ENCODE results near the gene CDK11B.

Gene CDK11B

DNA sequence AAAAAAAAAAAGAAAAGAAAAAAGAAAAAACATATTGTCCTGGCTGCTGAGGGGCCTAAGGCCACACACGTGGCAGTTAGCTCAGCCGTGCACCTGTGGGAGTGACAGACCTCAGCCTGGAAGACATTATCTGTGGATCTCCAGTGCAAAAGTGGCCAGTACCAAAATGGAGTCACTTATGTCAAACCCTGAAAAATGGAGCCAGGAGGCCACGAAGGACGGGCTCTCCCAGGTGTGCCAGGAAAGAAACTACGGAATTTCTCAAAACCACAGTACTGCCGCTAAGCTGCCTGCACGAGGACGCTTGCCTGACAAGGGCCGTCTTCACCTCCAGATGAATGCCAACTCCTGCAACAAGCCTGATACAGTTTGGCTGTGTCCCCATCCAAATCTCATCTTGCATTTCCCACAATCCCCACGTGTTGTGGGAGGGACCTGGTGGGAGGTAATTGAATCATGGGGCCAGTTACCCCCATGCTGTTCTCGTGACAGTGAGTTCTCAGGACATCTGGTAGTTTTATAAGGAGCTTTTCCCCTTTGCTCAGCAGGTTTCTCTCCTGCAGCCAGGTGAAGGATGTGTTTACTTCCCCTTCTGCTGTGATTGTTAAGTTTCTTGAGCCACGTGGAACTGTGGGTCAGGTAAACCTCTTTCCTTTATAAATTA lies 48.9 kb downstream of the CDK11B start:
- H3K4me1 Mint-ChIP-seq (ENCODE audit: low read depth): peaks cover 25% of the 10 kb centered on the region
- H3K36me3 Mint-ChIP-seq (ENCODE audit: low read depth): peaks cover 4% of the 10 kb centered on the region
- H3K27me3 Mint-ChIP-seq (ENCODE audit: low read depth): no peaks in the 10 kb centered on the region
- H3K9me3 Mint-ChIP-seq: no peaks in the 10 kb centered on the region
- H3K27ac Mint-ChIP-seq: no peak overlapping the region
- no peak overlapping the region for H3K4me3 Mint-ChIP-seq

DNA sequence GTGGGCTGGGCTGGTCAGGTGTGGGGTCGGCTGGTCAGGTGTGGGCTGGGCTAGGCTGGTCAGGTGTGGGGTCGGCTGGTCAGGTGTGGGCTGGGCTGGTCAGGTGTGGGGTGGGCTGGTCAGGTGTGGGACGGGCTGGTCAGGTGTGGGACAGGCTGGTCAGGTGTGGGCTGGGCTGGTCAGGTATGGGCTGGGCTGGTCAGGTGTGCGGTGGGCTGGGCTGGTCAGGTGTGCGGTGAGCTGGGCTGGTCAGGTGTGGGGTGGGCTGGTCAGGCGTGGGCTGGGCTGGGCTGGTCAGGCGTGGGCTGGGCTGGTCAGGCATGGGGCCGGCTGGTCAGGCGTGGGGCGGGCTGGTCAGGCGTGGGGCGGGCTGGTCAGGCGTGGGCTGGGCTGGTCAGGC lies 52.6 kb downstream of the CDK11B start:
- no peaks in the 10 kb centered on the region for H3K27me3 Mint-ChIP-seq (ENCODE audit: low read depth)
- H3K4me3 Mint-ChIP-seq: no peak overlapping the region
- no peaks in the 10 kb centered on the region for H3K9me3 Mint-ChIP-seq
- H3K27ac Mint-ChIP-seq: no peak overlapping the region
- peaks cover 1% of the 10 kb centered on the region for H3K36me3 Mint-ChIP-seq (ENCODE audit: low read depth)
- peaks cover 10% of the 10 kb centered on the region for H3K4me1 Mint-ChIP-seq (ENCODE audit: low read depth)

- Mint-ChIP-seq H3K9me3 (no peaks in the 10 kb centered on the region), H3K4me1 (ENCODE audit: low read depth) (peaks cover 10% of the 10 kb centered on the region), H3K27ac (no peak overlapping the region), H3K36me3 (ENCODE audit: low read depth) (peaks cover 1% of the 10 kb centered on the region), H3K4me3 (no peak overlapping the region), H3K27me3 (ENCODE audit: low read depth) (no peaks in the 10 kb centered on the region)
Observed at GRCh38 chr1:1605724-1606123, 53.1 kb downstream of the CDK11B start.

GRCh38 chr1:1605034-1605591 lies 53.7 kb downstream of the CDK11B start:
- peak overlapping the region; percentile 10 for H3K4me3 Mint-ChIP-seq
- peaks cover 1% of the 10 kb centered on the region for H3K36me3 Mint-ChIP-seq (ENCODE audit: low read depth)
- no peaks in the 10 kb centered on the region for H3K9me3 Mint-ChIP-seq
- no peaks in the 10 kb centered on the region for H3K27me3 Mint-ChIP-seq (ENCODE audit: low read depth)
- peaks cover 10% of the 10 kb centered on the region for H3K4me1 Mint-ChIP-seq (ENCODE audit: low read depth)
- H3K27ac Mint-ChIP-seq: peak overlapping the region; percentile 67

DNA sequence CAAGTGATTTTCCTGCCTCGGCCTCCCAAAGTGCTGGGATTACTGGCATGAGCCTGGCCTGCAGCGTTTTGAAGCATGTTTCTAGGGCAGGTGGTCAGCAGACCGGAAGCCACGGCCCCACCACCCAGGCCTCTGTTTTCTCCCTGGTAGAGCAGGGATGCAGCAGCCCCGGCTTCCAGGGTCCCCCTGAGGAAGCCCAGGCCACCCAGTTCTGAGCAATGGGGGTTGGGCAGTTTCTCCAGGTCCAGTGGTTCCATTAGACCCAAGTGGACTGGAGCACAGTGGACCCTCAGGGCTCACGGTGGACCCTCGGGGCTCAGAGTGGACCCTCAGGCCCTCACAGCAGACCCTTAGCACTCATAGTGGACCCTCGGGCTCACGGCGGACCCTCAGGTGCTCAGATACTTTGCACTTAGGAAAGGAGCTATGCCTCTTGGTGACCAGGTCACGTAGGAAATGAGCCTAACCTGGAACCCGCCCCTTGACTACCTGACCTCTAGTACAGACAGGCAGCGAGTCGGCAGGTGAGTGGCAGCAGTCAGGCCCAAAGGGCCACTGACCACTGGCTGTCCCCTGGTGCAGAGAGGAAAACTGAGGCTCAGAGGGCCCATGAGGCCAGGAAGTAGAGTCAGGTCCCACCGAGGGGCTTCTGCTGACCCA lies 54.3 kb downstream of the CDK11B start:
- Mint-ChIP-seq H3K36me3 (ENCODE audit: low read depth) (peaks cover 1% of the 10 kb centered on the region), H3K27ac (peak overlapping the region; percentile 41), H3K4me1 (ENCODE audit: low read depth) (peaks cover 10% of the 10 kb centered on the region), H3K4me3 (no peak overlapping the region), H3K9me3 (no peaks in the 10 kb centered on the region), H3K27me3 (ENCODE audit: low read depth) (no peaks in the 10 kb centered on the region)

DNA sequence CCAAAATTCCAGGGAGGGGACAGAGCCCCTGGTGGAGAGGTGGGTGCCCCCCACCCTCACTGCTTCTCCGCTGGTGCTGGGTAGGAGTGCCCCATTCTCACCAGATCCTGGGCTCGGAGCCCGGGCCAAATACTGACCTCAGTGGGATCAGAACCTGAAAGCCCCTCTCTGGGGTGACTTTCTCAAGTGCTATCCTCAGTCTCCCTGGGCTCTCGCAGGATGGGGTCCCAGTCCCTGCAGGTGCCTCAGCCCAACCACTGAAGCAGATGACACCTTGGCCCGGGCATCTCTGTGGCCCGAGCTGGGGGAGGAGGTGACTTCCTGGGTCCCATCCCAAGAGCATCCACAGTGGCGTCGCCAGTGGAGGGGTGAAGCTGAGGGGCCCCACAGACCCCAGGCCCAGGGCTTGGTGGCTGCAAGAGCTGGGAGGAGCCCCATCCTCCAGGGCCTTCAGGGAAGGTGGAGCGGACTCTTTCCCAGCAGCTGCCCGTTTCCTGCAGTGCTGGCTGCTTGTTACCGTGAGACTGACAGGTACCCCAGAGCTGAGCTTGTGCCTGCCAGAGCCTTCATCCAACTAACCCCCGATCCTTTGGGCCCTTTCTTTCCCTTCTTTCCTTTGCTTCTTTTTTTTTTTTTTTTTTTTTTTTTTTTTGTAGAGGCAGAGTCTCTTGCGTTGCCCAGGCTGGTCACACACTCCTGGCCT lies 55.0 kb downstream of the CDK11B start:
- H3K27me3 Mint-ChIP-seq (ENCODE audit: low read depth): peaks cover 3% of the 10 kb centered on the region
- peaks cover 12% of the 10 kb centered on the region for H3K4me1 Mint-ChIP-seq (ENCODE audit: low read depth)
- peaks cover 1% of the 10 kb centered on the region for H3K36me3 Mint-ChIP-seq (ENCODE audit: low read depth)
- H3K27ac Mint-ChIP-seq: no peak overlapping the region
- no peaks in the 10 kb centered on the region for H3K9me3 Mint-ChIP-seq
- no peak overlapping the region for H3K4me3 Mint-ChIP-seq

- Mint-ChIP-seq H3K36me3 (ENCODE audit: low read depth) (peaks cover 1% of the 10 kb centered on the region), H3K9me3 (no peaks in the 10 kb centered on the region), H3K4me3 (no peak overlapping the region), H3K27me3 (ENCODE audit: low read depth) (peaks cover 6% of the 10 kb centered on the region), H3K27ac (no peak overlapping the region), H3K4me1 (ENCODE audit: low read depth) (peaks cover 15% of the 10 kb centered on the region)
Observed at GRCh38 chr1:1602968-1603506, 55.8 kb downstream of the CDK11B start.

GRCh38 chr1:1602304-1602967 lies 56.4 kb downstream of the CDK11B start:
- no peak overlapping the region for H3K4me3 Mint-ChIP-seq
- peaks cover 14% of the 10 kb centered on the region for H3K4me1 Mint-ChIP-seq (ENCODE audit: low read depth)
- no peak overlapping the region for H3K27ac Mint-ChIP-seq
- H3K36me3 Mint-ChIP-seq (ENCODE audit: low read depth): peaks cover 1% of the 10 kb centered on the region
- H3K27me3 Mint-ChIP-seq (ENCODE audit: low read depth): peaks cover 6% of the 10 kb centered on the region
- H3K9me3 Mint-ChIP-seq: no peaks in the 10 kb centered on the region

DNA sequence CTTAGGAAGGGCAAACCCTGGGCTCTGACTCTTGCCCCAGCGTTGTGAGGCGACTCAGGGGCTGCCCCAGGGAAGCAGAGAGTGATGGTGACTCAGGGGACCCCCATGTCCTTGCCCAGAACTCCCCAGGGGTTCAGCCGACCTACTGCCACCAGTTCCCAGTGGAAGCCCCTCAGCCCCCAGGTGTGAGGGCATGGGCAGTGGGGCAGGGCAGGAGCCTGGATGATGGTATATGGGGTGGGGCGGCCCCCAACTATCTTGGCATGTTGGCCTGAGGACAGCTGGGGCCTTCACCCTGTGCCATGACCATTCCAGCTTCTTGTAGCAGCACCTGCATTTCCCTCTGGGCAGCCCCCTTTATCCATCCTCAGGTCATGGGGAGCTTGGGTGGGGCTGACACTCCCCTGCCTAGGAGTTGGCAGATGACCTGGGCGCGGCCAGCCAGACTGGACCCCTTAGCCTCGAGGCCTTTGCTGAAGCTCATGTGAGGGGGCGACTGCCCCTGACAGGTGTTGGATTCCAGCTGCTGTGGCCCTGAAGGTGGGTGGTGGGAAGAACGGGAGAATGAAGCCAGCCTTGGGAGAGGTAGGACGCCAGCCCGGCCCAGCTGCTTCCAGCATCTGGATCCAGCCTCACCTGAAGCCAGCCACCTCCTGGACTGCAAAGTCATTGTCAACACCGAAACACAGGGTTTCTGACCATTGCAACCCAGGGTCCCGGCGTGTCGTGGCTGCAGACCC lies 57.1 kb downstream of the CDK11B start:
- no peak overlapping the region for H3K4me3 Mint-ChIP-seq
- H3K27me3 Mint-ChIP-seq (ENCODE audit: low read depth): peaks cover 6% of the 10 kb centered on the region
- peaks cover 8% of the 10 kb centered on the region for H3K4me1 Mint-ChIP-seq (ENCODE audit: low read depth)
- no peaks in the 10 kb centered on the region for H3K36me3 Mint-ChIP-seq (ENCODE audit: low read depth)
- H3K9me3 Mint-ChIP-seq: no peaks in the 10 kb centered on the region
- H3K27ac Mint-ChIP-seq: no peak overlapping the region

DNA sequence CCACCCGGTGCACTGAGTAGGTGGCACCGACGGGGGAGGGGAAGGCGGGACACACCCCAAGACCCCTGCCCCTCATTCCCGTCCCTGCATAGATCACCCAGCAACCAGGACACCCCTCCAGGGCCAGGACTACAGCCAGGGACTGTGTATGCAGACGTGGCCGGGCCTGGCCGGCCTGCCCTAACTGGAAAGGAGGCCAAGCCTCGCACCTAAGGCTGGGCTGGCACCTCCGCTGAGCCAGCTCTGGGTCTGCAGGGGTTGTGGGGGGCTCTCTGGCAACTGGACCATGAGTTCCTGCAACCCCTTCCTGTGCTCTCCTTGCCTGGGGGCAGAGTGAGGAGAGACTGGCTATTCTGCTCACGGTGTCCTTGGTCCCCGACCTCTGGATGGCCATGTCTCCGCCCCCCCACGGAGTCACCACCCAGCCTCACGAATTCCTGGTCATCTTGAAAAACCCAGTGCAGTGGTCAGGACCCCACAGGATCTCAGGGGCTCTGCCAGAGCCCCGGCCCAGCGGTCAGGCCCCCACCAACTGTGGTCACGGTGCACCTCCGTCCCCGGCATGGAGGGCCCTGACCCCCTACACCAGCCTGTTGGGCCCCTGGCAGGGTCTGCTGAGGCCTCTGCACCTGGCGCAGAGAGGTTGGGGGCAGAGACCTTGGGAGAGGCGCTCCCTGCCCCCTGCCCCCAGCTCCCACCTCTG lies 57.8 kb downstream of the CDK11B start:
- Mint-ChIP-seq H3K4me1 (ENCODE audit: low read depth) (peaks cover 6% of the 10 kb centered on the region), H3K36me3 (ENCODE audit: low read depth) (no peaks in the 10 kb centered on the region), H3K4me3 (peak overlapping the region; percentile 28), H3K9me3 (no peaks in the 10 kb centered on the region), H3K27ac (no peak overlapping the region), H3K27me3 (ENCODE audit: low read depth) (peaks cover 6% of the 10 kb centered on the region)

DNA sequence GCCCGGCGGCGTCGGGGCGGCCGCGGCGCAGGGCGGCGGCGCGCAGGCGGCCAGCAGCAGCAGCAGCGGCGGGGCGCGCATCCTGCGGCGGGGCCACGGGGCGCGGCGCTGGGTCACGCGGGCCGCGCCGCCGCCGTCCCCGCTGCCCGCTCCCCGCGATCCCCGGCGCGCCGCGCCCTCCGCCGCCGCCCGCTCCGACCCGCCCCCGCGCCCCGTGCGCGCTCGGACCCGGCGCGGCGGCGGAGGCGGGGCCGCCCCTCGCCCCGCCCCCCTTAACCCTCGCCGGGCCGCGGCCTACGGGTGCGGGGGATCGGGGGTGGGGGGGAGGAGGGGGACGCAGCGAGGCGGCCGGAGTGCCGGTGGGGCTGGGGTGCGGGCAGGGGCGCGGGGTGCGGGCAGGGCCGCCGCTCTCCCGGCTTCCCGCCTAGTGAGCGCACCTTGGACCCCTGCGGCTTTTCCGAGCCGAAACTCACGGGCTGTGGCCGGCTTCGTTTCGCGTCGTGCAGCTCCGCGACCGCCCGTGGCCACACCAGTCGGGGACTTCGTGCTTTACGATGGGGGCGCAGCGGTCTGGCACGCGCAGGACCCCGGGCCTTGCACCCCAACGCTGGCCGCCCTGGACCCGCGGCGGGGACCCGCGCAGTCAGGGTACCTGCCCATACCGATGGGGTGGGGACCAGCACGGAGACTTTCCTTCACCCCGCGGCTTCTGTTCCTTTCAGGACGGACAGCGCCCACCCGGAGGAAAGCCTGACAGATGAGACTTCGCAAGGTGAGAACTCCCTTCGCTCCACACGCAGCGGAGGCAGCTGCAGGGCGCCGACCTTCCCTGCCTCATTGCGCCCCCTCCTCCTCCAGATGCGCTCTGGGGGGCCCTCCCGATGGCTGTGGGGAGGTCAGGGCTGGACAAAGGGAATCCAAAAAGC lies 58.6 kb downstream of the CDK11B start, which contains the start of gene FNDC10:
TSS of gene FNDC10 (minus strand) at position 201 of the 926 bp plus-strand sequence. CDS start at position 81, 120 bp downstream.
- no peak within 1 kb of the TSS for H3K27ac Mint-ChIP-seq
- H3K4me3 Mint-ChIP-seq: peak within 1 kb of the TSS; percentile 80
- peaks cover 6% of the 10 kb centered on the region for H3K4me1 Mint-ChIP-seq (ENCODE audit: low read depth)
- H3K9me3 Mint-ChIP-seq: no peaks in the 10 kb centered on the region
- H3K27me3 Mint-ChIP-seq (ENCODE audit: low read depth): peaks cover 6% of the 10 kb centered on the region
- H3K36me3 Mint-ChIP-seq (ENCODE audit: low read depth): no peaks in the 10 kb centered on the region

All from T-helper 1 cell treated with Interleukin-12 subunit alpha and Interleukin-12 subunit beta and Interleukin-4 antibody, amounts not matched to agents 30 μg/mL and 1 μg/mL, for 36 hours (primary cell).